ENCODE measurements around the gene TPP1.

TPP1 gene

GRCh38 chr11:6587360-6587953, 31.8 kb downstream of the TPP1 start:
- H3K4me3 ChIP-seq (ENCODE audit: low read depth, low read length) = no peak overlapping the region
- TF ChIP-seq, protein P1, sequence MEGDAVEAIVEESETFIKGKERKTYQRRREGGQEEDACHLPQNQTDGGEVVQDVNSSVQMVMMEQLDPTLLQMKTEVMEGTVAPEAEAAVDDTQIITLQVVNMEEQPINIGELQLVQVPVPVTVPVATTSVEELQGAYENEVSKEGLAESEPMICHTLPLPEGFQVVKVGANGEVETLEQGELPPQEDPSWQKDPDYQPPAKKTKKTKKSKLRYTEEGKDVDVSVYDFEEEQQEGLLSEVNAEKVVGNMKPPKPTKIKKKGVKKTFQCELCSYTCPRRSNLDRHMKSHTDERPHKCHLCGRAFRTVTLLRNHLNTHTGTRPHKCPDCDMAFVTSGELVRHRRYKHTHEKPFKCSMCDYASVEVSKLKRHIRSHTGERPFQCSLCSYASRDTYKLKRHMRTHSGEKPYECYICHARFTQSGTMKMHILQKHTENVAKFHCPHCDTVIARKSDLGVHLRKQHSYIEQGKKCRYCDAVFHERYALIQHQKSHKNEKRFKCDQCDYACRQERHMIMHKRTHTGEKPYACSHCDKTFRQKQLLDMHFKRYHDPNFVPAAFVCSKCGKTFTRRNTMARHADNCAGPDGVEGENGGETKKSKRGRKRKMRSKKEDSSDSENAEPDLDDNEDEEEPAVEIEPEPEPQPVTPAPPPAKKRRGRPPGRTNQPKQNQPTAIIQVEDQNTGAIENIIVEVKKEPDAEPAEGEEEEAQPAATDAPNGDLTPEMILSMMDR (IDR thresholded peaks at IDR 0.05; ENCODE audit: low read depth, low read length, missing control alignments) = no peak
- DNase-seq (ENCODE audit: low read depth) = no peak

DNA sequence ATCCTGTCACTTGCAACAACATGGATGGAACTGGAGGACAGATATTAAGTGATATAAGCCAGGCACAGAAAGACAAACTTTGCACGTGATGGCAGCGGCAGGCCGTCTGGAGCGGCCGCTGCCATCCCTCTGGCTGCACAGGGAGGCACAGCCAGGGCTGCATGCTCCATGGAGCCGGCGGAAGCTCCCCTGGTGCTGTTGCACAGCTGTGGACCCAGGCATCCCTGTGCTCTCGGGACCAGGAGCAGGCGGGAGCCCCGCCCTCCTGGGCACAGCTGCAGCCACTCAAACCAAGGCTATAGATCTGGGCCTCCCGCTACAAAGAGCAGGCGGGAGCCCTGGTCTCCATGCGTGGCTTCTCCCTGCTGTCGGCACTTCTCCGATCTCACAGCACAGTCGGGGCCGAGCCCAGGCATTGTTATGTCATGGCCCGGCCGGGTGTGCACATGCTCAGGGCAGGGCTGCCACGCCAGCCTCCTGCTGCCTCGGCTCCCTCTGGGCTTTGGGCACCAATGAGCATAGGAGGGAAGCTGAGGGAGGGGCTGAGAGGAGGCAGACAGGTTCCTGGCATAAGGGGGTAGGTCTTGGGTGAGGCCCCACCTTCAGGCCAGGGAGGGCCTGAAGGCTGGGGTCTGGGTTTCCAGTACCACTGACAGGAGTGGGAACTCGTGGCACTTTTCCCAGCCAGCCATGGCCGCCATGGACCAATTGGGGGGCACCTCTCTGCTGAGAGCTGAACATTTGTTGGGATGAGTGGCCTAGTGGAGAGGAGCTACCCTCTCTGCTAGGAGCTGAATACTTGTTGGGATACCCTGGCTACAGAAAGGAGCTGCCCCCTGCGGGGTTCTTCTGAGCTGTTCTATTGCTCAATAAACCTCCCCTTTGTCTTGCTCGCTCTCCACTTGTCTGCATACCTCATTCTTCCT, 32.5 kb downstream of the TPP1 start:
- DNase-seq (ENCODE audit: low read depth) = no peak
- TF ChIP-seq, protein P1 (IDR thresholded peaks at IDR 0.05; ENCODE audit: low read depth, low read length, missing control alignments) = no peak
- H3K4me3 ChIP-seq (ENCODE audit: low read depth, low read length) = no peak overlapping the region

DNA sequence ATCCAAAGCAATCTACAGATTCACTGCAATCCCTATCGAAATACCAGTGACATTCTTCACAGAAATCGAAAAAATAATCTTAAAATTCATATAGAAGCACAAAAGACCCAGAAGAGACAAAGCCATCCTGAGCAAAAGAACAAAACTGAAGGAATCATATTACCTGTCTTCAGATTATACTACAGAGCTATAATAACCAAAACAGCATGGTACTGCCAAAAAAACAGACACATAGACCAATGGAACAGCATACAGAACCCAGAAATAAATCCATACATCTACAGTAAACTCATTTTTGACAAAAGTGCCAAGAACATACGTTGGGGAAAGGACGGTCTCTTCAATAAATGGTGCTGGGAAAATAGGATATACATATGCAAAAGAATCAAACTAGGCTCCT, 34.7 kb downstream of the TPP1 start:
- TF ChIP-seq, protein P1 (IDR thresholded peaks at IDR 0.05; ENCODE audit: low read depth, low read length, missing control alignments) = no peak
- DNase-seq (ENCODE audit: low read depth) = no peak
- no peak overlapping the region for H3K4me3 ChIP-seq (ENCODE audit: low read depth, low read length)

DNA sequence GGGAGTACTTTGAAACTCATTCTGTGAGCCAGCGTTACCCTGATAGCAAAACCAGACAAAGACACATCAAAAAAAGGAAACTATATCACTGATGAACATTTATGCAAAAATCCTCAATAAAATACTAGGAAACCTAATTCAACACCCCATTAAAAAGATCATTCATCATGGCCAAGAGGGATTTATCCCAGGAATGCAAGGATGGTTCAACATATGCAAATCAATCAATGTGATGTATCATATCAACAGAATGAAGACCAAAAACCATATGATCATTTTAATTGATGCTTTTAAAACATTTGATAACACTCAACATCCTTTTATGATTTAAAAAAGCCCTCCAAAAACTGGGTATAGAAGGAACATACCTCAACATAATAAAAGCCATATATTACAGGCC, 35.6 kb downstream of the TPP1 start:
- no peak overlapping the region for H3K4me3 ChIP-seq (ENCODE audit: low read depth, low read length)
- TF ChIP-seq, protein P1 (IDR thresholded peaks at IDR 0.05; ENCODE audit: low read depth, low read length, missing control alignments) = no peak
- DNase-seq (ENCODE audit: low read depth) = no peak

GRCh38 chr11:6579681-6580080, 39.5 kb downstream of the TPP1 start:
- no peak for DNase-seq (ENCODE audit: low read depth)
- TF ChIP-seq, protein P1 (IDR thresholded peaks at IDR 0.05; ENCODE audit: low read depth, low read length, missing control alignments) = no peak
- H3K4me3 ChIP-seq (ENCODE audit: low read depth, low read length) = no peak overlapping the region

DNA sequence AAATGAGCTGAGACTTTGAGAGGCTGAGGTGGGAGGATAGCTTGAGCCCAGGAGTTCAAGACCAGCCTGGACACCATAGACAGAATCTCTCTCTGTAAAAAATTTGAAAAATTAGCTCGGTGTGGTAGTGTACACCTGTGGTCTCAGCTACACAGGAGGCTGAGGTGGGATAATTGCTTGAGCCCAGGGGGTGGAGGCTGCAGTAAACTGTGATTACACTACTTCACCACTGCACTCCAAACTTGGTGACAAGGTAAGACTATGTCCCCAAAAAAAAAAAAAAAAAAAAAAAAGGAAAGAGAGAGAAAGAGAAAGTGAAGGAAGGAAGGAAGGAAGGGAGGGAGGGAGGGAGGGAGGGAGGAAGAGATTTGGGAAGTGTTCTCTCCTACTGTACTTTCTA, 41.1 kb downstream of the TPP1 start:
- DNase-seq (ENCODE audit: low read depth) = no peak
- TF ChIP-seq, protein P1 (IDR thresholded peaks at IDR 0.05; ENCODE audit: low read depth, low read length, missing control alignments) = no peak
- no peak overlapping the region for H3K4me3 ChIP-seq (ENCODE audit: low read depth, low read length)
